CD4-positive, alpha-beta T cell (primary cell): ENCODE results near the gene TSPYL2. TPM values are rescaled to one million over a fixed set of nuclear protein-coding genes. Genes with fewer than 3 reads are reported as not detected.

ENCODE experiments used
- ATAC-seq: fragments of 200-7000 bp; cut with Tn5 transposase; one replicate; pipeline ENCODE4 v1.10.0; 2022; ENCODE audit warnings: mild to moderate bottlenecking; ENCODE audit not compliant: poor library complexity
- CTCF ChIA-PET: fragments of 350-600 bp; sonication (Branson Sonifier 250); formaldehyde crosslinking; loops from one replicate; lab custom pipeline; 2021; ENCODE audit warnings: antibody characterized with exemption, inconsistent platforms; lab: Charles Lee
- POLR2A ChIA-PET: fragments of 350-600 bp; sonication (Branson Sonifier 250); formaldehyde crosslinking; loops from one replicate; lab custom pipeline; 2021; ENCODE audit warnings: antibody characterized with exemption, inconsistent platforms; lab: Charles Lee
- DNase-seq, 14 experiments: peaks; one replicate each; pipeline ENCODE4 v3.0.0-alpha.2; 2013 to 2020; ENCODE audit warnings: mixed read lengths in 2 of 14
- H3K27ac ChIP-seq, 2 donors: one replicate each; pipeline versions ENCODE4 v1.5.1 to v1.7.0; 2013; ENCODE audit warnings: low read length in 2 of 2, low read depth in 1 of 2, mild to moderate bottlenecking in 1 of 2
- H3K27me3 ChIP-seq, 2 experiments: 1 replicate in 1 of 2; 2 replicates in 1 of 2; pipeline versions ENCODE4 v1.6.1 to v1.7.0; 2013; ENCODE audit warnings: low read length in 2 of 2, control low read depth in 1 of 2, mild to moderate bottlenecking in 1 of 2, moderate library complexity in 1 of 2; ENCODE audit not compliant: insufficient read depth in 2 of 2, control insufficient read depth in 1 of 2
- H3K36me3 ChIP-seq: one replicate; pipeline ENCODE4 v1.6.1; 2013; ENCODE audit warnings: low read length, control low read depth; ENCODE audit not compliant: insufficient read depth
- H3K4me1 ChIP-seq: one replicate; pipeline ENCODE4 v1.6.1; 2013; ENCODE audit warnings: low read length, control low read depth; ENCODE audit not compliant: insufficient read depth
- H3K4me3 ChIP-seq: one replicate; pipeline ENCODE4 v1.5.1; 2013; ENCODE audit warnings: mild to moderate bottlenecking, low read length, moderate library complexity
- H3K9me3 ChIP-seq, 2 experiments: 1 replicate in 1 of 2; 2 replicates in 1 of 2; pipeline versions ENCODE4 v1.6.1 to v1.7.0; 2013; ENCODE audit warnings: low read length in 2 of 2, mild to moderate bottlenecking in 2 of 2, control low read depth in 1 of 2, moderate library complexity in 1 of 2; ENCODE audit not compliant: control insufficient read depth in 1 of 2, insufficient read depth in 1 of 2
- H3K27ac Mint-ChIP-seq: one replicate; pipeline ENCODE4 v1.8.0; 2020; ENCODE audit warnings: mixed read lengths
- H3K27me3 Mint-ChIP-seq: one replicate; pipeline ENCODE4 v1.8.0; 2021; ENCODE audit warnings: mixed read lengths
- H3K36me3 Mint-ChIP-seq: one replicate; pipeline ENCODE4 v1.8.0; 2021; ENCODE audit warnings: low read depth, mixed read lengths
- H3K4me1 Mint-ChIP-seq: one replicate; pipeline ENCODE4 v1.8.0; 2021; ENCODE audit warnings: low read depth, mixed read lengths
- H3K4me3 Mint-ChIP-seq: one replicate; pipeline ENCODE4 v1.8.0; 2020; ENCODE audit warnings: mild to moderate bottlenecking, mixed read lengths
- H3K9me3 Mint-ChIP-seq: one replicate; pipeline ENCODE4 v1.8.0; 2020; ENCODE audit warnings: mixed read lengths
- intact Hi-C, 2 experiments: fragments of 100-400 bp; cut with DNase I in 1 of 2; cut with micrococcal nuclease in 1 of 2; formaldehyde crosslinking; loops; one replicate each; pipeline versions ENCODE4 v1.15.1 to v1.9.0; 2023 to 2025; cut with DNase I, micrococcal nuclease
- total RNA-seq, 174 experiments: library from RNA in 2 of 174; stranded (reverse) in 2 of 174; gene quantifications; one replicate each; pipeline ENCODE4 v1.2.3 and lab custom pipeline; 2021 to 2026
- TF ChIP-seq, protein P1 (sequence below): fragments of 200-600 bp; IDR thresholded peaks from one replicate; pipeline ENCODE4 v1.8.0; 2022; ENCODE audit warnings: antibody characterized with exemption, mild to moderate bottlenecking

The TSPYL2 gene
- total RNA-seq, 2 experiments from 2014 or later, result 428 to 461 TPM

DNA sequence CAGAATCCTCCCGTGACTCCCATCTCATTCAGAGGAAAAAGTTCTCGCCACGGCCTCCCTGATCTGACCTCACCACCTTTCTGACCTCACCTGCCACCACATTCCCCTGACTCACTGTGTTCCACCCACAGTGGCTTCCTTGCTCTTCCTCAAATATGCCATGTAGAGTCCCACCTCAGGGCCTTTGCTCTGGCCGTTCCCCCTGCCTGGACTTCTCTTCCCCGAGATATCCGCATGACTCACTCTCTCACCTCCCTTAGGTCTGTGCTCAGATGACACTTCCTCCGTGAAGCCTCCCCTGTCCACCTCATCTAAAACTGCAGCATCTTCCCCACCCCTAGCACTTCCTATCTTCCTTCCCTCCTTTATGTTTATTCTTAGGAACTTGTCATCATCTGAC, 7.2 kb upstream of the TSPYL2 start:
- Mint-ChIP-seq H3K27ac (no peak overlapping the region), H3K9me3 (no peaks in the 10 kb centered on the region), H3K27me3 (no peaks in the 10 kb centered on the region), H3K4me1 (peaks cover 21% of the 10 kb centered on the region), H3K4me3 (no peak overlapping the region), H3K36me3 (no peaks in the 10 kb centered on the region)
- DNase-seq (no peak), ATAC-seq (no peak)
- intact Hi-C loops, result no loop called here
- peaks cover 0 to 4% of the 10 kb centered on the region in 2 experiments for H3K9me3 ChIP-seq
- H3K36me3 ChIP-seq, result no peaks in the 10 kb centered on the region
- TF ChIP-seq, protein P1, sequence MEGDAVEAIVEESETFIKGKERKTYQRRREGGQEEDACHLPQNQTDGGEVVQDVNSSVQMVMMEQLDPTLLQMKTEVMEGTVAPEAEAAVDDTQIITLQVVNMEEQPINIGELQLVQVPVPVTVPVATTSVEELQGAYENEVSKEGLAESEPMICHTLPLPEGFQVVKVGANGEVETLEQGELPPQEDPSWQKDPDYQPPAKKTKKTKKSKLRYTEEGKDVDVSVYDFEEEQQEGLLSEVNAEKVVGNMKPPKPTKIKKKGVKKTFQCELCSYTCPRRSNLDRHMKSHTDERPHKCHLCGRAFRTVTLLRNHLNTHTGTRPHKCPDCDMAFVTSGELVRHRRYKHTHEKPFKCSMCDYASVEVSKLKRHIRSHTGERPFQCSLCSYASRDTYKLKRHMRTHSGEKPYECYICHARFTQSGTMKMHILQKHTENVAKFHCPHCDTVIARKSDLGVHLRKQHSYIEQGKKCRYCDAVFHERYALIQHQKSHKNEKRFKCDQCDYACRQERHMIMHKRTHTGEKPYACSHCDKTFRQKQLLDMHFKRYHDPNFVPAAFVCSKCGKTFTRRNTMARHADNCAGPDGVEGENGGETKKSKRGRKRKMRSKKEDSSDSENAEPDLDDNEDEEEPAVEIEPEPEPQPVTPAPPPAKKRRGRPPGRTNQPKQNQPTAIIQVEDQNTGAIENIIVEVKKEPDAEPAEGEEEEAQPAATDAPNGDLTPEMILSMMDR, result no peak
- H3K4me3 ChIP-seq, result no peak overlapping the region
- ChIA-PET POLR2A (no interaction called here), CTCF (no interaction called here)
- H3K27me3 ChIP-seq, result no peaks in the 10 kb centered on the region
- H3K27ac ChIP-seq, result no peak overlapping the region
- peaks cover 11% of the 10 kb centered on the region for H3K4me1 ChIP-seq

DNA sequence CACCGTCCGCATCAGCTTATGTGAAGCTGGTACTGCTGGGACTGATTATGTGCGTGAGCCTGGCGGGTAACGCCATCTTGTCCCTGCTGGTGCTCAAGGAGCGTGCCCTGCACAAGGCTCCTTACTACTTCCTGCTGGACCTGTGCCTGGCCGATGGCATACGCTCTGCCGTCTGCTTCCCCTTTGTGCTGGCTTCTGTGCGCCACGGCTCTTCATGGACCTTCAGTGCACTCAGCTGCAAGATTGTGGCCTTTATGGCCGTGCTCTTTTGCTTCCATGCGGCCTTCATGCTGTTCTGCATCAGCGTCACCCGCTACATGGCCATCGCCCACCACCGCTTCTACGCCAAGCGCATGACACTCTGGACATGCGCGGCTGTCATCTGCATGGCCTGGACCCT, 5.5 kb upstream of the TSPYL2 start:
- Mint-ChIP-seq H3K4me3 (no peak overlapping the region), H3K9me3 (no peaks in the 10 kb centered on the region), H3K27me3 (no peaks in the 10 kb centered on the region), H3K27ac (no peak overlapping the region), H3K4me1 (peaks cover 27% of the 10 kb centered on the region), H3K36me3 (peaks cover 5% of the 10 kb centered on the region)
- Histone ChIP-seq H3K9me3 (peaks cover 0 to 4% of the 10 kb centered on the region in 2 experiments), H3K27me3 (no peaks in the 10 kb centered on the region), H3K27ac (no peak overlapping the region), H3K4me1 (peaks cover 16% of the 10 kb centered on the region), H3K36me3 (no peaks in the 10 kb centered on the region), H3K4me3 (no peak overlapping the region)
- POLR2A ChIA-PET, result interaction anchor here (1.0 kb wide), 1 partner anchor 10 kb away, joined by 4 read pairs; no protein-coding TSS in a partner anchor
- DNase-seq, result no peak
- intact Hi-C loops, result no loop called here
- ATAC-seq, result no peak
- TF ChIP-seq, protein P1, result no peak
- CTCF ChIA-PET, result no interaction called here

GRCh38 chrX:53077207-53078197, 4.7 kb upstream of the TSPYL2 start:
- H3K27ac Mint-ChIP-seq, result no peak overlapping the region
- ATAC-seq (no peak), DNase-seq (peak in 2 of 14 experiments; percentile 36 to 40)
- H3K36me3 ChIP-seq, result no peaks in the 10 kb centered on the region
- TF ChIP-seq, protein P1, result no peak
- POLR2A ChIA-PET, result no interaction called here
- intact Hi-C loops, result no loop called here
- H3K36me3 Mint-ChIP-seq, result peaks cover 11% of the 10 kb centered on the region
- no peaks in the 10 kb centered on the region for H3K27me3 ChIP-seq
- peaks cover 23% of the 10 kb centered on the region for H3K4me1 Mint-ChIP-seq
- CTCF ChIA-PET, result no interaction called here
- no peaks in the 10 kb centered on the region for H3K27me3 Mint-ChIP-seq
- H3K27ac ChIP-seq, result no peak overlapping the region
- peaks cover 0 to 4% of the 10 kb centered on the region in 2 experiments for H3K9me3 ChIP-seq
- no peaks in the 10 kb centered on the region for H3K9me3 Mint-ChIP-seq
- peaks cover 8% of the 10 kb centered on the region for H3K4me1 ChIP-seq
- H3K4me3 Mint-ChIP-seq, result no peak overlapping the region
- H3K4me3 ChIP-seq, result no peak overlapping the region
